ENCODE data around the gene KAT6B. TPM values are rescaled to one million over a fixed set of nuclear protein-coding genes. Genes with fewer than 3 reads are reported as not detected.

The KAT6B gene
- total and polyA plus RNA-seq, 7 donors, result 2.1 to 21.3 (median 16.9) TPM

GRCh38 chr10:74994854-74995253 is 168.5 kb downstream of the KAT6B start:
- no peak overlapping the region for H3K4me3 ChIP-seq
- peaks cover 6 to 48% of the 10 kb centered on the region in 2 donors for H3K36me3 ChIP-seq (ENCODE audit: insufficient read depth in 1 of 2, low read depth in 1 of 2)
- 95 to 99% (median 97%) methylated on average over 3 of the region's 3 CpGs for WGBS, 3 donors
- intact Hi-C loops (cut with DNase I), result no loop called here
- no peak for DNase-seq
- TF ChIP-seq, protein P1, sequence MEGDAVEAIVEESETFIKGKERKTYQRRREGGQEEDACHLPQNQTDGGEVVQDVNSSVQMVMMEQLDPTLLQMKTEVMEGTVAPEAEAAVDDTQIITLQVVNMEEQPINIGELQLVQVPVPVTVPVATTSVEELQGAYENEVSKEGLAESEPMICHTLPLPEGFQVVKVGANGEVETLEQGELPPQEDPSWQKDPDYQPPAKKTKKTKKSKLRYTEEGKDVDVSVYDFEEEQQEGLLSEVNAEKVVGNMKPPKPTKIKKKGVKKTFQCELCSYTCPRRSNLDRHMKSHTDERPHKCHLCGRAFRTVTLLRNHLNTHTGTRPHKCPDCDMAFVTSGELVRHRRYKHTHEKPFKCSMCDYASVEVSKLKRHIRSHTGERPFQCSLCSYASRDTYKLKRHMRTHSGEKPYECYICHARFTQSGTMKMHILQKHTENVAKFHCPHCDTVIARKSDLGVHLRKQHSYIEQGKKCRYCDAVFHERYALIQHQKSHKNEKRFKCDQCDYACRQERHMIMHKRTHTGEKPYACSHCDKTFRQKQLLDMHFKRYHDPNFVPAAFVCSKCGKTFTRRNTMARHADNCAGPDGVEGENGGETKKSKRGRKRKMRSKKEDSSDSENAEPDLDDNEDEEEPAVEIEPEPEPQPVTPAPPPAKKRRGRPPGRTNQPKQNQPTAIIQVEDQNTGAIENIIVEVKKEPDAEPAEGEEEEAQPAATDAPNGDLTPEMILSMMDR (IDR thresholded peaks at IDR 0.05), result no peak
- H3K27me3 ChIP-seq (ENCODE audit: insufficient read depth in 3 of 3, low read length in 2 of 3), result no peaks in the 10 kb centered on the region
- ATAC-seq, result no peak
- no peak overlapping the region for H3K27ac ChIP-seq
- H3K4me1 ChIP-seq, result peaks cover 2% of the 10 kb centered on the region
- H3K9me3 ChIP-seq, result no peaks in the 10 kb centered on the region

DNA sequence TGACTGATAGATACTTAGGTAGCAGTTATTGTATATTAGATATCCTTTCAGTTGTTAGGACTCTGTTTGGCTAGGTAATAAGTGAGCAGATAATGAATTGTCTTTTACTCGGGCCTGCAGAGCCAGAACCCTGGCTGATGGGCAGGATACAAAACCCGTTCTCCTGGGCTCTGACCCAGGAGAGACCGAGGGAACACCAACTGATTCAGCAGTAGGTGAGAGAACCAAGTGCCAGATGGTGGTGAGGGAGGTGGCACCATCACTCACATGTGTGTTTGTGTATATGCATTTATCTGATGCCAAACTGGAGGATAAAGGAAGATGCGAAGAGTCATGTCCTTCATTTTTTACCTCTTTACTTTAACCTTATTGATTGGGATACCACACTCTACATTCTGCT is 169.4 kb downstream of the KAT6B start:
- TF ChIP-seq, protein P1 (IDR thresholded peaks at IDR 0.05), result no peak
- H3K27me3 ChIP-seq (ENCODE audit: insufficient read depth in 3 of 3, low read length in 2 of 3), result no peaks in the 10 kb centered on the region
- H3K4me3 ChIP-seq, result no peak overlapping the region
- no peaks in the 10 kb centered on the region for H3K9me3 ChIP-seq
- intact Hi-C loops (cut with DNase I), result no loop called here
- no peak for ATAC-seq
- no peak overlapping the region for H3K27ac ChIP-seq
- WGBS, 3 donors, result 81 to 98% (median 93%) methylated on average over 4 of the region's 4 CpGs
- H3K4me1 ChIP-seq, result peaks cover 12% of the 10 kb centered on the region
- no peak for DNase-seq
- H3K36me3 ChIP-seq (ENCODE audit: insufficient read depth in 1 of 2, low read depth in 1 of 2), result peaks cover 6 to 48% of the 10 kb centered on the region in 2 donors

DNA sequence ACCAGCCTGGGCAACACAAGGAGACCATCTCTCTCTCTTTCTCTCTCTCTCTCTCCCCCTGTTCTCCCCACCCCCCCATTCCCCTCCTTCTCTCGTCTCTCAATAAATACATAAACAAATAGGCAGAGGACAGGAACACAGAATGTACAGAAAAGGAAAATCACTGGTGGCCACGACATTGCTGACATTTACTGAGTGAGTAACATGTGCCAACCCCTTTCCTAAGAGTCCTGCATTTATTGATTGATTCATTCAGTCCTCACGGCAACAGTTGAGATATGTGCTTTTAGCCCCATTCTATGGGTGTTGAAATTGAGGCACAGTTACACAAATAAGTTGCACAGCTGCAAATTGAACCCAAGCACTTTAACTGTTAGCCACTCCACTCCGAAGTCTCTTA is 170.8 kb downstream of the KAT6B start:
- WGBS, 3 donors, result 83 to 98% (median 96%) methylated on average over 4 of the region's 4 CpGs
- ATAC-seq (no peak), DNase-seq (no peak)
- Histone ChIP-seq H3K4me1 (peaks cover 21% of the 10 kb centered on the region), H3K27me3 (ENCODE audit: insufficient read depth in 3 of 3, low read length in 2 of 3) (no peaks in the 10 kb centered on the region), H3K36me3 (ENCODE audit: insufficient read depth in 1 of 2, low read depth in 1 of 2) (peaks cover 6 to 51% of the 10 kb centered on the region in 2 donors), H3K27ac (no peak overlapping the region), H3K9me3 (no peaks in the 10 kb centered on the region), H3K4me3 (no peak overlapping the region)
- intact Hi-C loops (cut with DNase I), result no loop called here
- TF ChIP-seq, protein P1 (IDR thresholded peaks at IDR 0.05), result no peak

DNA sequence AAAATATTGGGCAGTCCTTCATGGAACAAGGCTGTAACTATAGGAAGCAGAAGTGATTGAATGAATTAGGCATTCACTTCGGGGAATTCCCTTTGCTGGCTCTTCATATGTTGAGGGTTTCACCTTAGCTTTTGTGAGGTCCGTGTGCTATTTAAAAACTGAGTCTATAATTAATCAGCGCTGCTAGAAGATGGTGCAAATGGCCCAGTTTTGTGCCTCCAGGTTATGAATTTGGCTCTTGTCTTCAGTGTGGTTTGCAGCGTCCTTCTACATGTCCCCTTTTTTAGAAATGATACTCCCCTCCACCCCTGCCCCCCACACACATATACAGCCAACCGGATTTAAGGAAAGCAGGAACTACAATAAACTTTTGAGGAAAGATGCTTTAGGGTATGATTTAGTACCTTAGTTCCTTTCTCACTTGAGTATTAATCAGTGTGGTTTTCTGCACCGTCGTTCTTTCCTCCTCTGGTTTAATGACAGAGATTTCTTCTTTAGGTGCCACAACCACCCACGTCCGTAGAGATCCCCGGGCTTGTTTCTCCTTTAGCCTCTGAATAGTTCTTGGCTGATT is 174.4 kb downstream of the KAT6B start:
- DNase-seq, result no peak
- H3K4me1 ChIP-seq, result peaks cover 21% of the 10 kb centered on the region
- no peaks in the 10 kb centered on the region for H3K9me3 ChIP-seq
- intact Hi-C loops (cut with DNase I), result no loop called here
- H3K36me3 ChIP-seq (ENCODE audit: insufficient read depth in 1 of 2, low read depth in 1 of 2), result peaks cover 2 to 26% of the 10 kb centered on the region in 2 donors
- H3K27me3 ChIP-seq (ENCODE audit: insufficient read depth in 3 of 3, low read length in 2 of 3), result no peaks in the 10 kb centered on the region
- no peak overlapping the region for H3K4me3 ChIP-seq
- WGBS, 3 donors, result 54 to 86% (median 66%) methylated on average over 10 of the region's 10 CpGs
- ATAC-seq, result no peak
- H3K27ac ChIP-seq, result peak overlapping the region; percentile 46
- TF ChIP-seq, protein P1 (IDR thresholded peaks at IDR 0.05), result no peak
